GM12892 (cell line): ENCODE measurements around the gene RAPGEF2.
A peak's percentile ranks its signal among the peaks of the same experiment; 100 is the strongest.
"Not testable (repeated sequence)": the region's sequence is repeated elsewhere in the genome, so short reads cannot be mapped to it uniquely, and the experiment has no call there.

ENCODE experiments used
- DNase-seq: peaks from one replicate; pipeline ENCODE4 v3.0.0; 2011; ENCODE audit not compliant: insufficient read length
- FAIRE-seq: peaks from 2 replicates; lab custom pipeline; 2011; peaks lifted over from hg19 to GRCh38; lab: Jason Lieb, UNC
- POLR2A ChIP-seq: IDR thresholded peaks from 2 replicates; pipeline ENCODE4 v1.6.1; 2011; ENCODE audit warnings: low read depth, low read length, control low read depth
- POLR2AphosphoS5 ChIP-seq: IDR thresholded peaks from 2 replicates; pipeline ENCODE4 v1.6.1; 2011; ENCODE audit warnings: low read depth, low read length, control low read depth
- TAF1 ChIP-seq: IDR thresholded peaks from 2 replicates; pipeline ENCODE4 v1.6.1; 2011; ENCODE audit warnings: low read depth, mild to moderate bottlenecking, control low read depth, low read length, borderline replicate concordance

RAPGEF2 gene

DNA sequence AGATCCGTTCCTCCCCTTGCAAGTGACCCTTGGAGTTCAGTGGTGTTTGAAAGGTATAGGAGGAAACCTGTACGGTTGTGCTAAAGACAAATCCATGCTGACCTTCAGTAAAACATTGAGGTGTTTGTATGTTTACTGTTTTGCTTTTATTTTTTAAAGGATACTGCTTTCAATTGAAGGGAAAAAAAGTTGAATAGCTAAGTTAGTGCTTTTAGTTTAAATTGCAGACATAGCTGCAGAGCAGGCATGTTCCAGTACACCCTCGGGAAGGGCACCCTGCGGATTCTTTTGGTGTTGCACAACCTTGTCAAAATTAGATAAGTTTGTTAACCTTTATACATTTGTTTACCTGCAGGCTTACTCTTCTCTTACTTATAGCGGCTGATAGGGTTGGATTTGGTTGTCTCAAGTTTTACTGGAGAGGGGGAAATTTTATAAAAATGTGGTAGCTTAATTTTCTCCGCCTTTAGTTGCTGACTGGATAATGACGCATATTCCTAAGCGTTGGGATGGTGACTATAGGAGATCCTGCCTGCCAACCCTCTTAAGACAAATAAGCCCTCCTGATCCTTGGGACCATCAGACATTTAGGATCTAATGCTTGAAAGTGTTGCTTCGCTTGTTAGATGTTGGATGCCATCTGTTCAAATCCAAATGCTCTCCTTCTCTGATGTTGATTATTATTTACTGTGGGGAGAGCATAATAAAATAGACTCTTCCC is 2.0 kb downstream of the RAPGEF2 start:
- no peak for TF ChIP-seq POLR2A
- TF ChIP-seq TAF1: no peak
- TF ChIP-seq POLR2AphosphoS5: no peak
- FAIRE-seq (peak; percentile 46), DNase-seq (no peak)

DNA sequence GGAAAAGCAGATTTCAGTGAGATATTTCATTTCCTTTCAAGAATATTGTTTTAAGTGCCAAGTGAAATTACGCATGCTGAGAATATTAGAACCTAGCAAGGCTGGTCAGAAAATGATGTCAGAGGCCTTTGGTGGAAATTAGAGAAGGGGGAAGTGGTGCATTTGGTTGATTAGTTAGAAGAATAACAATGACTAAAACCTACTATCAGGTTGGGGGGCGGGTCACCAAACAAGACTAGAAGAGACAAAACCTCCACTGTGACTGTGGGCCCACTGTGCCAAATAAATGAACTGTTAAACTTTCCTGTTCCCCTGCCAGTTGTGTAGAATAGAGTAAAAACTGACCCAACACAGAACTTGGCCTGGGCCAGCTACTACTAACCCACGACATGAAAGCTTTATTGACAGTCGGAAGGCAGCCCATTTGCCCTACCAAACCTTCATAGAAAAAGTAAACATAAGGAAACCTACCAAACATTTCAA is 2.9 kb downstream of the RAPGEF2 start:
- FAIRE-seq: peak; percentile 36

DNA sequence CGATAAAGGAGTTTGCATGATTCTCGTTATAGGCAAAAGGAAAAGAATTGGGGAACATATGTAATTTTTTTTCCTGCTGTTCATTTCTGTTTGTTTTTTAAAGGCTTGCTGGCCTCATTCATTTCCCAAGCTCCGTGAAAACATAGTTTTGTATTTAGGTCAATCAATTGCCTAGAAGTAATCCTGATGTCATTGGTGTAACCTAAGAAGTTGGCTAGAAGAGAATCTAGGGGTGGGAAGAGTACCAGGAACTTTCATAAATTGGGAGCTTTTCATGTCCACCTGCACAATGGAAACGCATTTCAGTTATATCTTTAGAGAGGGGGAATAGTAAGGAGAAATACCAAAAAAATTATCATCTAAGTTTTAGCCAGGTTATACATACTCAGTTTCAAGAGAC is 3.8 kb downstream of the RAPGEF2 start:
- TF ChIP-seq POLR2AphosphoS5: no peak
- TF ChIP-seq TAF1: no peak
- no peak for TF ChIP-seq POLR2A
- DNase-seq (no peak), FAIRE-seq (no peak)

More for the DNA sequence above, 2.9 kb downstream of the RAPGEF2 start:
- TF ChIP-seq POLR2AphosphoS5 (no peak), TAF1 (no peak), POLR2A (no peak)
- no peak for DNase-seq

GRCh38 chr4:159107203-159107925 is 4.5 kb downstream of the RAPGEF2 start:
- no peak for DNase-seq
- FAIRE-seq: no peak
- TF ChIP-seq POLR2A: no peak
- TF ChIP-seq TAF1: no peak
- no peak for TF ChIP-seq POLR2AphosphoS5

DNA sequence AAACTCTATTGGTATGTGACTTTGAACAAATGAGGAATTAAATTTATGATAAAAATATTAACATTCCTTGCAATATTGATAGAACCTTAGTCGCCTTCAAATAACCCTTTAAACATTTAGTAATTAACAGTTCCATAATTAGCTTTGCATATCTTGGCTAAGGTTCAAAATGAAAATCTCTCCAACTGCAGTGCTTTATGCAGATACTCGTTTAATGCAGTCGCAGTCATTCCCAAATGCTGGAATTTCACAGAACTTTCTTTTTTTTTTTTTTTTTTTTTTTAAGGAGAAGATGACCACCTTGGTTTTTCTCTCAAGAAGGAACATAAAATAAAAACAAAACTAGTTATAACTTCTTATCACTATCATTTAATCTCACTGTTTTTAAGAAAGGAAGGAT is 5.2 kb downstream of the RAPGEF2 start:
- no peak for FAIRE-seq
- no peak for TF ChIP-seq TAF1
- TF ChIP-seq POLR2A: no peak
- TF ChIP-seq POLR2AphosphoS5: no peak

DNA sequence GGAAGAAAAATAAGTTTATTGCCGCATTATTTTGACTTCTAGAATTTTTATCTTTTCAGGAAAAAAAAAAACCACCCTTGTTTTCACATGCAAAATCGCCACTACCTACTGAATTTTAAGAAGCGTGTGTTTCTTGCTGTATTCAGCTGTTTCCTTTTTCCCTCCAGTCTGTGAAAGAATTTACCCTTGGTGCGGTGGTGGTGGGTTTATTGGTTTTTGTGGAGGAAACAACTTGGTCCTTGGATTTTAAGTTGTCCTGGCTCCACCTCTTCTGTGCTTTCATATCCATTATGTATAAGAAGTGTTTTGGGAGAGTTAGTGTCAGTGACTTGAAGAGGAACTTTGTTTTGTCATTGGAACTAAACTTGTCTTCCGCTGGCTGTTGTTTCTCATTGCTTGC is 8.1 kb downstream of the RAPGEF2 start:
- DNase-seq (no peak), FAIRE-seq (no peak)
- TF ChIP-seq POLR2AphosphoS5 (no peak), POLR2A (no peak), TAF1 (no peak)

More for the DNA sequence above, 5.2 kb downstream of the RAPGEF2 start:
- no peak for DNase-seq

DNA sequence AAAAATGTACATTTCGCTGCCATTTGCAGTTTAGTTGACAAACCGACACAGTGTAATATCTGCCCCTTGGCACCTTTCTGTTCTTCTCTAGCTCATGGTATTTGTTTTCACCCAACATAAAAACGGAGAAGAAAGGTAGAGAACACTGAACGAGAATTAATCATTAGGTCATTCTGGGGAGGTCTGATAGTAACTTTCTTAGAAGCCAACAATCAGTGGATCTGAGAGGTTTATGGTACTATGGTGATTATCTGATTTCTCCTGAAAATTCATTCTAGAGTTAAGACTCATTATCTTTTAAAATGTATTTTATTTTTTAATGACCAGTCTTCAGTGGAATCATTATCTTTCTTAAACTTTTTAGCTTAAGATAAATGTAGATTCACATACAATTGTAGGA is 8.5 kb downstream of the RAPGEF2 start:
- no peak for TF ChIP-seq POLR2AphosphoS5
- TF ChIP-seq TAF1: no peak
- TF ChIP-seq POLR2A: no peak
- DNase-seq: no peak
- FAIRE-seq: no peak

GRCh38 chr4:159113366-159113765 is 10.5 kb downstream of the RAPGEF2 start:
- not testable (repeated sequence) for DNase-seq, FAIRE-seq

- DNase-seq, FAIRE-seq: not testable (repeated sequence)
These were observed 13.2 kb downstream of the RAPGEF2 start for GRCh38 chr4:159116098-159116497.

GRCh38 chr4:159116693-159117092 is 13.8 kb downstream of the RAPGEF2 start:
- not testable (repeated sequence) for FAIRE-seq

DNA sequence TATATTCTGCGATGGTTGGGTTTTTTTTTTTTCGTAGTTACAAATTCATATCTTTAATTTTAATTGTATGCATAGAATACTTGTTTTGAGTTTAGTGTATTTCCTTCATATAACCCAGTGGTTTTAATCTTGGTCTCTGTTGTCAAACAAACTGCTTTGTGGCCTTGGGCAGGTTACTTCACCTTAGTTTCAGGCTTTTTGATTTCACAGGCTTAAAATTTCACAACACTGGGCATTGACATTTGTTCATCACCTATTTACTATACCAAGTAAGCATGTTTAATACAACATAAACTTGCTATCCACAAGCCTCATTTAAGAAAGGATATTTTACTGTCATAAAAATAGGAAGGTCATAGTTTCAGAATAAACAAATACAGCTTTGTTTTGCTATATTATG is 14.7 kb downstream of the RAPGEF2 start:
- no peak for DNase-seq
- TF ChIP-seq POLR2A: no peak
- no peak for TF ChIP-seq POLR2AphosphoS5
- no peak for TF ChIP-seq TAF1
- no peak for FAIRE-seq

More at GRCh38 chr4:159116693-159117092, 13.8 kb downstream of the RAPGEF2 start:
- not testable (repeated sequence) for DNase-seq

- no peak for DNase-seq
- FAIRE-seq: no peak
- TF ChIP-seq TAF1 (no peak), POLR2AphosphoS5 (no peak)
These were observed 15.1 kb downstream of the RAPGEF2 start for GRCh38 chr4:159117968-159118367.
